HepG2 (cell line): ENCODE data around the gene SFTA2. TPM values are rescaled to one million over a fixed set of nuclear protein-coding genes. Genes with fewer than 3 reads are reported as not detected.

Experiments
- ATAC-seq: fragments of 200-7000 bp; cut with Tn5 transposase; 3 replicates; pipeline ENCODE4 v1.9.1; 2020; ENCODE audit warnings: mild to moderate bottlenecking, moderate library complexity
- BruUV-seq: library from RNA; stranded (reverse); fragments of 400-500 nt; replicated peaks from 2 replicates; lab custom pipeline; 2021; lab: Mats Ljungman, UMichigan
- CTCF ChIA-PET: fragments of 300-600 bp; formaldehyde crosslinking; extraction: SDS; loops from one replicate; lab custom pipeline; 2021; ENCODE audit warnings: low total read pairs, inconsistent platforms, low intra/inter-chr PET ratio; lab: Yijun Ruan, JAX
- POLR2A ChIA-PET: fragments of 350-600 bp; sonication (Branson Sonifier 250); formaldehyde crosslinking; loops from one replicate; lab custom pipeline; 2020; ENCODE audit warnings: antibody characterized with exemption, inconsistent platforms; lab: Yijun Ruan, JAX
- DNase-seq: peaks from one replicate; pipeline ENCODE4 v3.0.0-alpha.2; 2015; ENCODE audit warnings: low spot score
- FAIRE-seq: peaks from 3 replicates; lab custom pipeline; 2011; peaks lifted over from hg19 to GRCh38; lab: Jason Lieb, UNC
- H2AFZ ChIP-seq: one replicate; pipeline ENCODE4 v1.6.1; 2011; ENCODE audit warnings: low read length, inconsistent platforms
- H3K27ac ChIP-seq: fragments of 300-600 bp; 3 replicates; pipeline ENCODE4 v1.8.0; 2011; ENCODE audit warnings: mixed run types, mild to moderate bottlenecking, mixed read lengths, low read length, inconsistent platforms; ENCODE audit not compliant: insufficient read depth; ENCODE audit errors: extremely low read length
- H3K27me3 ChIP-seq, 2 experiments: fragments of 200-600 bp in 1 of 2; 2 replicates in 1 of 2; 3 replicates in 1 of 2; pipeline versions ENCODE4 v1.6.0 to v1.8.0; 2011; ENCODE audit warnings: low read length in 2 of 2, mild to moderate bottlenecking in 2 of 2, moderate library complexity in 2 of 2, inconsistent platforms in 1 of 2; ENCODE audit not compliant: insufficient read depth in 2 of 2, control insufficient read depth in 1 of 2
- H3K36me3 ChIP-seq, 2 experiments: fragments of 200-600 bp in 1 of 2; replicated peaks in 1 of 2; 2 replicates in 1 of 2; 3 replicates in 1 of 2; pipeline versions ENCODE4 v1.5.1 to v1.8.0; 2011; ENCODE audit warnings: low read length in 2 of 2, inconsistent platforms in 1 of 2; ENCODE audit not compliant: insufficient read depth in 2 of 2, control insufficient read depth in 1 of 2
- H3K4me1 ChIP-seq: 2 replicates; pipeline ENCODE4 v1.5.1; 2012; ENCODE audit warnings: low read length, inconsistent platforms; ENCODE audit not compliant: insufficient read depth
- H3K4me2 ChIP-seq: 2 replicates; pipeline ENCODE4 v1.6.0; 2011; ENCODE audit warnings: low read depth, low read length, inconsistent platforms
- H3K4me3 ChIP-seq, 3 experiments: fragments of 200-600 bp in 1 of 3; sonication (generic), shearing (Covaris generic) in 1 of 3; replicated peaks in 1 of 3; 2 replicates each; pipeline ENCODE4 v1.5.1; 2011 to 2016; ENCODE audit warnings: low read length in 3 of 3, inconsistent platforms in 2 of 3, low read depth in 2 of 3, mild to moderate bottlenecking in 2 of 3, control low read depth in 1 of 3, mixed read lengths in 1 of 3; ENCODE audit not compliant: insufficient read depth in 1 of 3
- H3K79me2 ChIP-seq: one replicate; pipeline ENCODE4 v1.6.1; 2011; ENCODE audit warnings: low read length, inconsistent platforms; ENCODE audit not compliant: insufficient read depth
- H3K9ac ChIP-seq: 2 replicates; pipeline ENCODE4 v1.6.0; 2011; ENCODE audit warnings: mild to moderate bottlenecking, low read depth, low read length, inconsistent platforms; ENCODE audit not compliant: insufficient read depth
- H3K9me3 ChIP-seq: 2 replicates; pipeline ENCODE4 v1.5.1; 2012; ENCODE audit warnings: mild to moderate bottlenecking, low read length
- H4K20me1 ChIP-seq: 2 replicates; pipeline ENCODE4 v1.6.0; 2011; ENCODE audit warnings: inconsistent platforms, mild to moderate bottlenecking, low read length, moderate library complexity; ENCODE audit not compliant: insufficient read depth
- BRCA1 ChIP-seq: sonication (generic); formaldehyde crosslinking; IDR thresholded peaks from 2 replicates; pipeline ENCODE4 v1.4.0; 2020; ENCODE audit warnings: missing genetic modification reagents
- FOSL2 ChIP-seq: sonication (generic); formaldehyde crosslinking; IDR thresholded peaks from 2 replicates; pipeline ENCODE4 v1.4.0; 2020; ENCODE audit warnings: missing genetic modification reagents
- HDAC1 ChIP-seq: sonication (generic); formaldehyde crosslinking; IDR thresholded peaks from 2 replicates; pipeline ENCODE4 v1.5.1; 2020; ENCODE audit warnings: mild to moderate bottlenecking, missing genetic modification reagents
- HINFP ChIP-seq: sonication (generic); formaldehyde crosslinking; IDR thresholded peaks from 2 replicates; pipeline ENCODE4 v1.4.0; 2020; ENCODE audit warnings: low read depth, mild to moderate bottlenecking, missing genetic modification reagents
- HNF1B ChIP-seq: sonication (generic); formaldehyde crosslinking; IDR thresholded peaks from 2 replicates; pipeline ENCODE4 v1.5.1; 2020; ENCODE audit warnings: mild to moderate bottlenecking, moderate library complexity, missing genetic modification reagents
- MAFF ChIP-seq: IDR thresholded peaks from 2 replicates; pipeline ENCODE4 v1.6.1; 2011; ENCODE audit warnings: low read depth, low read length, improper control_type of control experiment
- MAFK ChIP-seq, 2 experiments: IDR thresholded peaks in 1 of 2; conservative IDR thresholded peaks in 1 of 2; 2 replicates each; pipeline ENCODE4 v1.6.1; 2011; ENCODE audit warnings: improper control_type of control experiment in 2 of 2, low read length in 2 of 2
- MED1 ChIP-seq: sonication (generic); formaldehyde crosslinking; IDR thresholded peaks from 2 replicates; pipeline ENCODE4 v1.4.0; 2020; ENCODE audit warnings: missing genetic modification reagents
- MTF2 ChIP-seq: sonication (generic); formaldehyde crosslinking; IDR thresholded peaks from 2 replicates; pipeline ENCODE4 v1.5.0; 2020; ENCODE audit warnings: missing genetic modification reagents, borderline replicate concordance
- RAD21 ChIP-seq: fragments of 450-650 bp; formaldehyde crosslinking; IDR thresholded peaks from 2 replicates; pipeline ENCODE4 v1.5.0; 2020; ENCODE audit warnings: mild to moderate bottlenecking
- SMC3 ChIP-seq: IDR thresholded peaks from 2 replicates; pipeline ENCODE4 v1.6.1; 2011; ENCODE audit warnings: low read length, improper control_type of control experiment
- TSC22D2 ChIP-seq: sonication (generic); formaldehyde crosslinking; IDR thresholded peaks from 2 replicates; pipeline ENCODE4 v1.5.1; 2020; ENCODE audit warnings: missing genetic modification reagents, mild to moderate bottlenecking, borderline replicate concordance
- WIZ ChIP-seq: sonication (generic); formaldehyde crosslinking; IDR thresholded peaks from 2 replicates; pipeline ENCODE4 v1.5.1; 2020; ENCODE audit warnings: mild to moderate bottlenecking, missing genetic modification reagents
- ZNF414 ChIP-seq: sonication (generic); formaldehyde crosslinking; IDR thresholded peaks from 2 replicates; pipeline ENCODE4 v1.5.0; 2020; ENCODE audit warnings: missing genetic modification reagents
- ZNF709 ChIP-seq: sonication (generic); formaldehyde crosslinking; IDR thresholded peaks from 2 replicates; pipeline ENCODE4 v1.5.0; 2020; ENCODE audit warnings: mild to moderate bottlenecking, missing genetic modification reagents
- WGBS: methylation state at CpG from one replicate; pipeline ENCODE4 v1.1.6; 2017; ENCODE audit warnings: low lambda C conversion rate; 5-methylcytosine and 5-hydroxymethylcytosine counted together
- in situ Hi-C: cut with HindIII; loops from 2 replicates; pipeline ENCODE4 v1.10.0; 2017; ENCODE audit warnings: low pct_unique_long_range_greater_than_20kb; ENCODE audit not compliant: extremely low pct_ligation_motif_present
- intact Hi-C: fragments of 100-400 bp; cut with micrococcal nuclease; formaldehyde crosslinking; loops from one replicate; pipeline ENCODE4 v1.10.0; 2022; ENCODE audit not compliant: unreplicated experiment
- polyA plus RNA-seq, 8 experiments: library from polyadenylated mRNA; depleted of rRNA in 3 of 8; stranded (reverse) in 7 of 8; unstranded in 1 of 8; fragments of >200 nt; fragmentation: Illumina TruSeq in 4 of 8; extraction: Trizol in 4 of 8; gene quantifications; 2 replicates each; pipeline versions ENCODE4 v1.2.1 to v1.2.3, GENCODE V29; 2011 to 2016; ENCODE audit warnings: low read depth in 4 of 8, missing spikeins in 1 of 8, mixed read lengths in 1 of 8; ENCODE audit not compliant: insufficient read depth in 1 of 8
- total RNA-seq, 5 experiments: library from RNA; depleted of rRNA; stranded (reverse); fragments of >200 nt; fragmentation: Illumina TruSeq; extraction: Trizol; gene quantifications; 2 replicates each; pipeline ENCODE4 v1.2.3, GENCODE V29; 2016; ENCODE audit warnings: low read depth in 1 of 5

Gene SFTA2
- total and polyA plus RNA-seq, 2 of the 13 experiments (the other 11 are each of a cell fraction or from before 2014, with no cell fraction given), result not detected

GRCh38 chr6:30963641-30964040 is 31.7 kb upstream of the SFTA2 start:
- no peak overlapping the region for H3K9ac ChIP-seq
- H3K36me3 ChIP-seq, result no peaks in the 10 kb centered on the region
- BruUV-seq, result no TSS peak
- H3K9me3 ChIP-seq, result no peaks in the 10 kb centered on the region
- TF ChIP-seq MAFK (conservative IDR thresholded peaks at IDR 0.05 in 1 of 2, IDR thresholded peaks at IDR 0.05 in 1 of 2; ENCODE audit: low read length in 2 of 2) (peak; percentile 46 to 50; a peak in 3 of 4 replicates), WIZ (no peak), BRCA1 (CRISPR knock-in tag) (no peak), HDAC1 (CRISPR knock-in tag) (no peak), MAFF (peak; percentile 62), MTF2 (CRISPR knock-in tag) (no peak), MED1 (no peak), RAD21 (CRISPR knock-in tag) (no peak), TSC22D2 (CRISPR knock-in tag) (no peak), ZNF414 (CRISPR knock-in tag) (no peak), HINFP (CRISPR knock-in tag) (no peak), HNF1B (CRISPR knock-in tag) (no peak), SMC3 (no peak), ZNF709 (CRISPR knock-in tag) (no peak), FOSL2 (CRISPR knock-in tag) (peak; percentile 73)
- ChIA-PET POLR2A (no interaction called here), CTCF (no interaction called here)
- intact Hi-C loops, result no loop called here
- FAIRE-seq, result no peak
- ATAC-seq, result no peak; the same call in 2 of the 3 replicates
- WGBS, result 32% methylated on average over 6 of the region's 6 CpGs
- H3K4me2 ChIP-seq, result no peak overlapping the region
- no peaks in the 10 kb centered on the region for H4K20me1 ChIP-seq
- no peak for DNase-seq
- no peaks in the 10 kb centered on the region for H3K79me2 ChIP-seq
- H3K27ac ChIP-seq, result no peak overlapping the region
- no peak overlapping the region for H3K4me3 ChIP-seq
- H3K27me3 ChIP-seq, result no peaks in the 10 kb centered on the region
- in situ Hi-C loops, result no loop called here
- H2AFZ ChIP-seq, result no peak overlapping the region
- H3K4me1 ChIP-seq, result peaks cover 14% of the 10 kb centered on the region
